T-helper 2 cell treated with Interferon-gamma antibody and Interleukin-4, amounts not matched to agents 5 μg/mL and 100 μg/mL, for 36 hours (primary cell): ENCODE data around the gene BMP7.

Experiments
- DNase-seq: peaks from one replicate; pipeline ENCODE4 v3.0.0; 2021; ENCODE audit warnings: low spot score
- H3K27ac Mint-ChIP-seq: one replicate; pipeline ENCODE4 v1.8.0; 2021; ENCODE audit warnings: mild to moderate bottlenecking, mixed read lengths
- H3K27me3 Mint-ChIP-seq: one replicate; pipeline ENCODE4 v1.8.0; 2021; ENCODE audit warnings: low read depth, mixed read lengths
- H3K36me3 Mint-ChIP-seq: one replicate; pipeline ENCODE4 v1.8.0; 2021; ENCODE audit warnings: low read depth, mixed read lengths
- H3K4me1 Mint-ChIP-seq: one replicate; pipeline ENCODE4 v1.8.0; 2021; ENCODE audit warnings: low read depth, mixed read lengths
- H3K4me3 Mint-ChIP-seq: one replicate; pipeline ENCODE4 v1.8.0; 2022; ENCODE audit warnings: mild to moderate bottlenecking, moderate library complexity, mixed read lengths
- H3K9me3 Mint-ChIP-seq: one replicate; pipeline ENCODE4 v1.8.0; 2021; ENCODE audit warnings: mixed read lengths

Gene BMP7

GRCh38 chr20:57256908-57257307 is 9.5 kb downstream of the BMP7 start:
- Mint-ChIP-seq H3K4me1 (no peaks in the 10 kb centered on the region), H3K4me3 (no peak overlapping the region), H3K36me3 (peaks cover 2% of the 10 kb centered on the region), H3K27ac (no peak overlapping the region), H3K9me3 (no peaks in the 10 kb centered on the region), H3K27me3 (peaks cover 48% of the 10 kb centered on the region)
- DNase-seq, result no peak

- DNase-seq, result no peak
- H3K36me3 Mint-ChIP-seq, result peaks cover 2% of the 10 kb centered on the region
- H3K27me3 Mint-ChIP-seq, result peaks cover 43% of the 10 kb centered on the region
- H3K4me3 Mint-ChIP-seq, result no peak overlapping the region
- H3K27ac Mint-ChIP-seq, result no peak overlapping the region
- peaks cover 2% of the 10 kb centered on the region for H3K4me1 Mint-ChIP-seq
- no peaks in the 10 kb centered on the region for H3K9me3 Mint-ChIP-seq
Measured at GRCh38 chr20:57256205-57256604, 10.2 kb downstream of the BMP7 start.

- Mint-ChIP-seq H3K9me3 (no peaks in the 10 kb centered on the region), H3K36me3 (no peaks in the 10 kb centered on the region), H3K4me1 (peaks cover 9% of the 10 kb centered on the region), H3K27me3 (peaks cover 35% of the 10 kb centered on the region), H3K4me3 (no peak overlapping the region), H3K27ac (no peak overlapping the region)
- no peak for DNase-seq
Measured at GRCh38 chr20:57255183-57255582, 11.3 kb downstream of the BMP7 start.

GRCh38 chr20:57252559-57253162 is 13.8 kb downstream of the BMP7 start:
- DNase-seq, result no peak
- H3K36me3 Mint-ChIP-seq, result no peaks in the 10 kb centered on the region
- H3K4me3 Mint-ChIP-seq, result no peak overlapping the region
- no peak overlapping the region for H3K27ac Mint-ChIP-seq
- peaks cover 11% of the 10 kb centered on the region for H3K27me3 Mint-ChIP-seq
- peaks cover 9% of the 10 kb centered on the region for H3K4me1 Mint-ChIP-seq
- no peaks in the 10 kb centered on the region for H3K9me3 Mint-ChIP-seq

- no peak overlapping the region for H3K4me3 Mint-ChIP-seq
- peaks cover 5% of the 10 kb centered on the region for H3K27me3 Mint-ChIP-seq
- no peaks in the 10 kb centered on the region for H3K9me3 Mint-ChIP-seq
- no peaks in the 10 kb centered on the region for H3K36me3 Mint-ChIP-seq
- no peak overlapping the region for H3K27ac Mint-ChIP-seq
- peaks cover 9% of the 10 kb centered on the region for H3K4me1 Mint-ChIP-seq
- no peak for DNase-seq
Measured at GRCh38 chr20:57251949-57252348, 14.5 kb downstream of the BMP7 start.

- Mint-ChIP-seq H3K4me1 (peaks cover 9% of the 10 kb centered on the region), H3K27ac (no peak overlapping the region), H3K4me3 (peak overlapping the region; percentile 59), H3K27me3 (peaks cover 4% of the 10 kb centered on the region), H3K36me3 (no peaks in the 10 kb centered on the region), H3K9me3 (no peaks in the 10 kb centered on the region)
- DNase-seq, result peak; percentile 7
Measured at GRCh38 chr20:57251344-57251743, 15.1 kb downstream of the BMP7 start.

GRCh38 chr20:57250607-57251343 is 15.7 kb downstream of the BMP7 start:
- Mint-ChIP-seq H3K27ac (no peak overlapping the region), H3K4me1 (peaks cover 9% of the 10 kb centered on the region), H3K4me3 (peak overlapping the region; percentile 59), H3K9me3 (no peaks in the 10 kb centered on the region), H3K27me3 (peaks cover 3% of the 10 kb centered on the region), H3K36me3 (no peaks in the 10 kb centered on the region)
- DNase-seq, result peak; percentile 20

- Mint-ChIP-seq H3K27ac (no peak overlapping the region), H3K9me3 (no peaks in the 10 kb centered on the region), H3K27me3 (peaks cover 2% of the 10 kb centered on the region), H3K36me3 (no peaks in the 10 kb centered on the region), H3K4me3 (no peak overlapping the region), H3K4me1 (peaks cover 9% of the 10 kb centered on the region)
- no peak for DNase-seq
Measured at GRCh38 chr20:57249772-57250171, 16.7 kb downstream of the BMP7 start.

- H3K4me3 Mint-ChIP-seq, result no peak overlapping the region
- H3K36me3 Mint-ChIP-seq, result no peaks in the 10 kb centered on the region
- H3K9me3 Mint-ChIP-seq, result no peaks in the 10 kb centered on the region
- H3K4me1 Mint-ChIP-seq, result peaks cover 9% of the 10 kb centered on the region
- H3K27ac Mint-ChIP-seq, result no peak overlapping the region
- DNase-seq, result no peak
- peaks cover 2% of the 10 kb centered on the region for H3K27me3 Mint-ChIP-seq
Measured at GRCh38 chr20:57249073-57249472, 17.4 kb downstream of the BMP7 start.

- Mint-ChIP-seq H3K4me3 (no peak overlapping the region), H3K4me1 (peaks cover 9% of the 10 kb centered on the region), H3K27me3 (peaks cover 2% of the 10 kb centered on the region), H3K27ac (no peak overlapping the region), H3K36me3 (no peaks in the 10 kb centered on the region), H3K9me3 (no peaks in the 10 kb centered on the region)
- DNase-seq, result no peak
Measured at GRCh38 chr20:57248132-57248797, 18.2 kb downstream of the BMP7 start.

GRCh38 chr20:57247292-57247965 is 19.0 kb downstream of the BMP7 start:
- Mint-ChIP-seq H3K4me1 (peaks cover 9% of the 10 kb centered on the region), H3K9me3 (no peaks in the 10 kb centered on the region), H3K27ac (no peak overlapping the region), H3K27me3 (peaks cover 2% of the 10 kb centered on the region), H3K4me3 (no peak overlapping the region), H3K36me3 (no peaks in the 10 kb centered on the region)
- DNase-seq, result no peak

- Mint-ChIP-seq H3K9me3 (no peaks in the 10 kb centered on the region), H3K4me3 (no peak overlapping the region), H3K36me3 (no peaks in the 10 kb centered on the region), H3K27me3 (no peaks in the 10 kb centered on the region), H3K27ac (no peak overlapping the region), H3K4me1 (peaks cover 5% of the 10 kb centered on the region)
- no peak for DNase-seq
Measured at GRCh38 chr20:57245997-57246396, 20.4 kb downstream of the BMP7 start.

GRCh38 chr20:57244627-57245214 is 21.7 kb downstream of the BMP7 start:
- H3K4me1 Mint-ChIP-seq, result no peaks in the 10 kb centered on the region
- no peaks in the 10 kb centered on the region for H3K36me3 Mint-ChIP-seq
- H3K27ac Mint-ChIP-seq, result no peak overlapping the region
- H3K9me3 Mint-ChIP-seq, result no peaks in the 10 kb centered on the region
- no peak for DNase-seq
- H3K4me3 Mint-ChIP-seq, result no peak overlapping the region
- H3K27me3 Mint-ChIP-seq, result no peaks in the 10 kb centered on the region

- H3K27me3 Mint-ChIP-seq, result no peaks in the 10 kb centered on the region
- no peaks in the 10 kb centered on the region for H3K9me3 Mint-ChIP-seq
- no peak overlapping the region for H3K27ac Mint-ChIP-seq
- no peak for DNase-seq
- H3K4me1 Mint-ChIP-seq, result no peaks in the 10 kb centered on the region
- no peaks in the 10 kb centered on the region for H3K36me3 Mint-ChIP-seq
- H3K4me3 Mint-ChIP-seq, result no peak overlapping the region
Measured at GRCh38 chr20:57244221-57244585, 22.2 kb downstream of the BMP7 start.
